HG02870 (cell line): ENCODE results near the gene FAM111A.

Source experiments
- ATAC-seq: cut with Tn5 transposase; IDR thresholded peaks from one replicate; pipeline ENCODE4 v1.9.1; 2021; ENCODE audit warnings: mild to moderate bottlenecking, moderate library complexity; ENCODE audit not compliant: unreplicated experiment

The FAM111A gene

GRCh38 chr11:59141191-59141590 is 1.5 kb upstream of the FAM111A start:
- ATAC-seq: no peak

DNA sequence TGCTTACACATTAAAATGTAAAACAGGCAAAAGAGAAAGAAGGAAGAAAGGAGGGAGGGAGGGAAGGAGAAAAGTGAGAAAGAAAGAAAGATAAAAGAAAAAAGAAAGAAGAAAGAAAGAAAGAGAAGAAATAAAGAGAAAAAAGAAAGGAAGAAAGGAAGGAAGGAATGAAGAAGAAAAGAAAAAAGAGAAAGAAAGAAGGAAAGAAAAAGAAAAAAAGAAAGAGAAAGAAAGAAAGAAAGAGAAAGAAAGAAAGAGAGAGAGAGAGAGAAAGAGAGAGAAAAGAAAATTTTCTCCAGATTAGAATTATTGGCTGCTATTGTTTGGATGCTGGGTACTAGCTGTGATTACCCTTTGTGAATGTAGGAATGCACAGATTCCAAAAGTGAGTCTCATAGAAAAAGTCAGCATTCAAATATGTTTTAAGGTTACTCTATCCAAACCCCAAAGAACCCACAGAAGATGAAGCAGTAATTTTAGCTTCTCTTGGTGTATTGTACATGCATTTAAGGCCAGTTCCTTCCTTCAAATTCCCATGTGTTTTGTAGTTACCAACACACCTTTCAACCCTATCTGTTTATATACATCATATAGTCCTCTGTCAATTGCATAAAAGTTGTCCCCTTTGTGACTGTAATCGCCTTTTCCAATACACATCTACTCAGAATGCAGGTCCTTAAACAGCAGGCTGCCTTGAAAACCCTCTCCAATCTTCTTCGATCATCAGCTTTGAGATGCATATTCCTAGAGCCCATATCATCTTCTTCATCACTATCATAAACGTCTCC is 789 bp upstream of the FAM111A start:
- no peak for ATAC-seq

DNA sequence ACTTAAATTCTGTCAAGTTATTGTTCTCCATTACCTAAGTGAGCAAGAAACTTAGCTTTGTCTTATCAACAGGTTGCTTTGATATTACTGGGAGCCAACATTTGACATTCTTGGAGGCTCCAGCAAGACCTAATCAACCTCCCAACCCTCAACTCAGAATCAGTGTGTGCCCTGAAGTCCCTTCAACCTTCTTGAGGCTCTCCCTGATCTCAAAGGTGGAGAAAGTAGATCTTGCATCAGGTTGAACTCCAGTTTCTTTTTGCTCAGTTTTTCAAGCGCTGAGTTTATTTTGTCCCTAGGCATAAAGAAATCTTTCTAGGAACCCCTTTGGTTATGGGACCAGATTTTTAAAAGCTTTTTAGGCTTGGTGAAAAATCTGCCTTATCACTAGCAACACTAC is 1.4 kb downstream of the FAM111A start:
- no peak for ATAC-seq

GRCh38 chr11:59144579-59145345 is 2.1 kb downstream of the FAM111A start:
- ATAC-seq: peak; percentile 50

DNA sequence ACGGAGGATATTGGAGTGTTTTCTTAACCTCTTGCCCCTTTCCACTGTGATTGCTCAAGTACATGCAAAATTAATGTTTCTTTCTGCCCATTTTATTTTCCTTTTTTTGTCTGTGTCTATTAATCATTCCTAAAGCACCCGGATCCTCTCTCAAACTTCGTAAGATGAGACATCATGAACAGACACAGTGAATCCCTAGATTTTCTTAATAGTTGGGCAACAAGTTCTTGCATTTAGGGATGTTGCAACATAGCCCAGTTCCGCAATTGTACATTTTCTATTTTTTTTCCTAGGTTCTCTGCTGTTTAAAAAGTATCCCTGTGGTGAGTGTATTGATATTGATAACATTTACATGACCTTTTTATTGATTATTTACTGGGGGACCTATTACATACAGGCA is 2.9 kb downstream of the FAM111A start:
- no peak for ATAC-seq

GRCh38 chr11:59151761-59152160 is 9.1 kb downstream of the FAM111A start:
- ATAC-seq: peak; percentile 58

- peak; percentile 81 for ATAC-seq
Measured at GRCh38 chr11:59152312-59152951, 9.8 kb downstream of the FAM111A start.

- no peak for ATAC-seq
Measured at GRCh38 chr11:59154610-59155009, 12.0 kb downstream of the FAM111A start.

DNA sequence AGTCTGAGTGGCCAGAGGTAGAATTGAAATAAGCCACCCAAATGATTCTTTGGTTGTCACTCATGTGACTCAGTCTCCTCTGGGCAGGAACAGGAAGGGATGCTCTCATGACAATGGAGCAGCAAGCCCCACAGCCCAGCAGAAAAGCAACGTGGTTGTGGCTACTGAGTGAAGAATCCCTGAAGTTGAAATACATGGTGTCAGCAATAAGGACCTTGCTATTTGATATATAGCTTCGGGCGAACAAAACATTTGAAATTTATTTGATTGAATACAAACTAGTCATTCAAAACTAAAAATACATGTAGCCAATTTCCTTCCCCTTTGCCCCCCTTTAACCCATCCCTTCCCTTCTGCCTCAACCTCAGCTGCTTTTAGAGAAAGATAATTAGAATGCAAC is 14.8 kb downstream of the FAM111A start:
- ATAC-seq: no peak

- peak; percentile 88 for ATAC-seq
Measured at GRCh38 chr11:59158206-59159068, 15.8 kb downstream of the FAM111A start.

- ATAC-seq: peak; percentile 51
Measured at GRCh38 chr11:59164028-59164427, 21.4 kb downstream of the FAM111A start.

DNA sequence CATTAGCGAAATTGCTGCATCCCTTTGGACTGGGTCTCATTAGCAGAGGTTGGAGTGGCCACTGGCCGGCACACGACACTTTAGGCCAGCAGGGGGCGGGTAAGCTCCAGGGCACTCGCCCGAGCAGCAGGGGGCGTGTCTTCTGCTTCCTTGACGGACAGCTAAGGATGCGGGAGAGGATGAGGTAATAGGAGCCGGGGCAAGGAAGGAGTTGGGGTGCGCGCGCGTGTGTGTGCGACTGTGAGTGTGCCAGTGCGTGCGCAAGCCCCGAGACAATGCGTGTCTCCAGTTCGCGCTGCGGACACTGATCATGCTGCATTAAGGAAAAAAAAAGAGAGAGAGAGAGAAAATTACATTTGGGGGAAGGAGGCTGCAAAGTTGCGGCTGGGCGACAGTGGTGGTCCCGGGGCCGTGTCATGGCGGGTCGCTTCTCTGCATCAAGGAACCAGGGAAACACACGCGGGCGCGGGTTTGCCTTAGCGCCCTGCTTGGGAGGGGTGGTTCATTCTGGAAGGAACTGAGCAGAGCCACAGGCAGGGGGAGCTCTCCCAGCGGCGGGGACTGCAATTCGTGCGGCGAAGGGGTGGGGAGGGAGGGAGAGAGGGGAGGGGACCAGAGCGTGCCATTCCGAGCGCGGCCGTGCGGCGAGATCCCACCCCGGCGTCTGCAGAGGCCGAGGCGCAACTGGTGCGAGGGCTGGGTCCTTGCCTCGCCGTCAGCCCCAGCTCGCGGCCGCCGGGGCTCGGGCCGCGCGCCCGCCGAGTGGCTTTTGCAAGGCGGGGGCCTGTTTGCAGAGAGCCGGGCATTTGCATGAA is 29.1 kb downstream of the FAM111A start, which contains the start of gene DTX4:
TSS of gene DTX4 (plus strand) at position 625 of the 815 bp plus-strand sequence. CDS start 464 bp downstream, outside the sequence.
- ATAC-seq: peak; percentile 65

- ATAC-seq: peak; percentile 29
Measured at GRCh38 chr11:59172345-59173079, 29.9 kb downstream of the FAM111A start.

- ATAC-seq: peak; percentile 1
Measured at GRCh38 chr11:59173080-59173963, 30.7 kb downstream of the FAM111A start.

DNA sequence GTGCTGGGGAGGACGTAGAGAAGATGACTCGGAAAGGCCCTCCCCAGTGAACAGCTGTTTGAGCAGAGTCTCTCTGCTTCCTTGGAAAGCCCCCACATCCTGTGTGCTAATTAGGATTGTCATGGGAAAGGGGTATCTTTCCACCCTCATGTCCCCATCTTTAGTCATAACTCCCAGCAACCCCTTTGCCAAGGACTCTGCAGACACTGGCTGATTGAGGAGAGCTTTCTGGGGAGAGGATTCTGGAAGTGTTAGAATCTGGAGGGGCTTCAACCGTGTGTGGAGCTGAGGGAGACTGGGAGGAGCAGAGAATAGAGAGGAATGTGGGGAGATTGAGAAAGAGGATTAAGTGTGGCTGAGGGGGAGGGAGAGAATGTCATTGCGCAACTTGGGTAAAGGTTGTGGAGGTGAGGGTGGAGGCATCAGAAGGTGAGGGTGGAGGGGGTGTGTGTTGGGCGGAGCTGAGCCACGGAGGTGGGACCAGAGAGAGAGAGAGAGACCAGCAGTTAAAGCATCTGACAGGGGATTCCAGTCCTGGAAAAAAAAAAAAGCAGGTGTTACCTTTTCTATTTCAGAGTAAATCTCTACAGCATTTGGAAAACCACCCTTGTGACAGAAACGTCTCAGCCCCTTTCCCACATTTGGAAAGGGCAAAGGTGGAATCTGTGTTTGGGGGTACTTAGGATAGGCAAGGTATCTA is 31.5 kb downstream of the FAM111A start:
- no peak for ATAC-seq

GRCh38 chr11:59174664-59175033 is 32.0 kb downstream of the FAM111A start:
- ATAC-seq: no peak

GRCh38 chr11:59175091-59175501 is 32.4 kb downstream of the FAM111A start:
- ATAC-seq: no peak

DNA sequence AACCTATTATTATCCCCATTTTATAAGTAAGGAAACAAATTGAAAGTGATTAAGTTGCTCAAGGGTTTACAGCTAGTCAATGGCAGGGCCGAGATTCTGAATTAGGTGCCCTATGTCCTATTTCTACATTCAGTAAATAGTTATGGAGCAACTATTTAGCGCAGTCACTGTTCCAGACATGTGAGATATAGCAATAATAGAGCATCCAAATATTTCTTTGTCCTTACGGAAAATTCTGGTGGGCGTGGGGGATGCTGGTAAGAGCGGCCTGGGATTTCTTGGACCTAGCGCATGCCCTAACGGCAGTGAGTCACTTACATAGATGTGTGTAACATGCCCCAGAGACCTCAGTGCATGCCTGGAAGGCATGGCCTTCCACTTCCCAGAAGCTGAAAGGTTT is 33.7 kb downstream of the FAM111A start:
- no peak for ATAC-seq
